ENCODE data around the gene SUPT5H.
"Not testable (repeated sequence)": the region's sequence is repeated elsewhere in the genome, so short reads cannot be mapped to it uniquely, and the experiment has no call there.

SUPT5H gene

GRCh38 chr19:39473443-39473960 lies 28.1 kb downstream of the SUPT5H start:
- no peak for TF ChIP-seq CTCF (IDR thresholded peaks at IDR 0.05; ENCODE audit: low read depth, low read length)
- Histone ChIP-seq H3K36me3 (peaks cover 77% of the 10 kb centered on the region), H3K27ac (no peak overlapping the region)

GRCh38 chr19:39474139-39474620 lies 28.8 kb downstream of the SUPT5H start:
- peak; percentile 78 for TF ChIP-seq CTCF (IDR thresholded peaks at IDR 0.05; ENCODE audit: low read depth, low read length)
- no peak overlapping the region for H3K4me3 ChIP-seq (ENCODE audit: low read depth, low read length)
- peaks cover 70% of the 10 kb centered on the region for H3K36me3 ChIP-seq
- H3K27ac ChIP-seq = no peak overlapping the region
- no peaks in the 10 kb centered on the region for H3K27me3 ChIP-seq (ENCODE audit: insufficient read depth, low read depth, severe bottlenecking)
- peak; percentile 84 for DNase-seq
- H3K9me3 ChIP-seq (ENCODE audit: severe bottlenecking) = no peaks in the 10 kb centered on the region

More at GRCh38 chr19:39473443-39473960, 28.1 kb downstream of the SUPT5H start:
- no peaks in the 10 kb centered on the region for H3K9me3 ChIP-seq (ENCODE audit: severe bottlenecking)
- DNase-seq = no peak
- H3K4me3 ChIP-seq (ENCODE audit: low read depth, low read length) = no peak overlapping the region
- no peaks in the 10 kb centered on the region for H3K27me3 ChIP-seq (ENCODE audit: insufficient read depth, low read depth, severe bottlenecking)

GRCh38 chr19:39475748-39476147 lies 30.4 kb downstream of the SUPT5H start:
- no peak for DNase-seq
- Histone ChIP-seq H3K4me3 (ENCODE audit: low read depth, low read length) (no peak overlapping the region), H3K27ac (no peak overlapping the region), H3K9me3 (ENCODE audit: severe bottlenecking) (no peaks in the 10 kb centered on the region), H3K36me3 (peaks cover 55% of the 10 kb centered on the region), H3K27me3 (ENCODE audit: insufficient read depth, low read depth, severe bottlenecking) (no peaks in the 10 kb centered on the region)
- TF ChIP-seq CTCF (IDR thresholded peaks at IDR 0.05; ENCODE audit: low read depth, low read length) = no peak

GRCh38 chr19:39479319-39479801 lies 34.0 kb downstream of the SUPT5H start:
- peaks cover 48% of the 10 kb centered on the region for H3K36me3 ChIP-seq
- peak overlapping the region; percentile 92 for H3K27ac ChIP-seq
- not testable (repeated sequence) for H3K9me3 ChIP-seq (ENCODE audit: severe bottlenecking); DNase-seq; H3K27me3 ChIP-seq (ENCODE audit: insufficient read depth, low read depth, severe bottlenecking)
- H3K4me3 ChIP-seq (ENCODE audit: low read depth, low read length) = peak overlapping the region; percentile 100

- Histone ChIP-seq H3K27ac (peak overlapping the region; percentile 92), H3K9me3 (ENCODE audit: severe bottlenecking) (no peaks in the 10 kb centered on the region), H3K36me3 (peaks cover 48% of the 10 kb centered on the region), H3K27me3 (ENCODE audit: insufficient read depth, low read depth, severe bottlenecking) (no peaks in the 10 kb centered on the region), H3K4me3 (ENCODE audit: low read depth, low read length) (peak overlapping the region; percentile 100)
- no peak for DNase-seq
- TF ChIP-seq CTCF (IDR thresholded peaks at IDR 0.05; ENCODE audit: low read depth, low read length) = no peak
Measured at GRCh38 chr19:39479916-39480315, 34.5 kb downstream of the SUPT5H start.

GRCh38 chr19:39480337-39481228 lies 35.2 kb downstream of the SUPT5H start, which contains the start of gene TIMM50:
TSS of gene TIMM50 (plus strand) at chr19:39480838. CDS start at chr19:39480854, 16 bp downstream.
- Histone ChIP-seq H3K27me3 (ENCODE audit: insufficient read depth, low read depth, severe bottlenecking) (no peaks in the 10 kb centered on the region), H3K36me3 (peaks cover 52% of the 10 kb centered on the region), H3K9me3 (ENCODE audit: severe bottlenecking) (no peaks in the 10 kb centered on the region), H3K27ac (peak within 1 kb of the TSS; percentile 92), H3K4me3 (ENCODE audit: low read depth, low read length) (peak within 1 kb of the TSS; percentile 100)
- TF ChIP-seq CTCF (IDR thresholded peaks at IDR 0.05; ENCODE audit: low read depth, low read length) = no peak
- peak; percentile 100 for DNase-seq
